NOMO-1 (cell line): ENCODE measurements around the gene KRTAP4-12.
"Not testable (repeated sequence)": the region's sequence is repeated elsewhere in the genome, so short reads cannot be mapped to it uniquely, and the experiment has no call there.

Source experiments
- DNase-seq, 2 experiments: peaks; one replicate each; lab custom pipeline; 2025; ENCODE audit not compliant: unreplicated experiment in 2 of 2; lab: John Stamatoyannopoulos, UW

The KRTAP4-12 gene

GRCh38 chr17:41127371-41127770 is 3.4 kb upstream of the KRTAP4-12 start:
- no peak for DNase-seq

GRCh38 chr17:41126412-41126811 is 2.4 kb upstream of the KRTAP4-12 start:
- no peak for DNase-seq

DNA sequence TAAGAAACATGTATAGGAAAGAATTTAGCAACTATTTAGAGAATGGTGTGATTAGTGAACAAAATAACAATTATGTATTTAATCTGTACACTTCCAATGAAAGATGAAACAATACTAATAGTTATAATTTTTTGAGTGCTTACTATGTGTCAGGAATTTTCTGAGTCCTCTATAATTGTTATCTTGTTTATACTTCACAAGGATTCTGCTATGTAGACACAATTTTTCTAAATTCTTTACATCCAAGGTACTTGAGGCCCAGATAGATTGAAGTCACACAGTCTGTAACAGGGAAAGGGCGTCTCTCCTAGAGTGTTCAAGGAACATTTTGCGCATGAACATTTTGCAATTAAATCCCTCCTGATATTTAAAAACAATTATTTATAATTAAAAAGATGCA is 1.1 kb upstream of the KRTAP4-12 start:
- DNase-seq: no peak

DNA sequence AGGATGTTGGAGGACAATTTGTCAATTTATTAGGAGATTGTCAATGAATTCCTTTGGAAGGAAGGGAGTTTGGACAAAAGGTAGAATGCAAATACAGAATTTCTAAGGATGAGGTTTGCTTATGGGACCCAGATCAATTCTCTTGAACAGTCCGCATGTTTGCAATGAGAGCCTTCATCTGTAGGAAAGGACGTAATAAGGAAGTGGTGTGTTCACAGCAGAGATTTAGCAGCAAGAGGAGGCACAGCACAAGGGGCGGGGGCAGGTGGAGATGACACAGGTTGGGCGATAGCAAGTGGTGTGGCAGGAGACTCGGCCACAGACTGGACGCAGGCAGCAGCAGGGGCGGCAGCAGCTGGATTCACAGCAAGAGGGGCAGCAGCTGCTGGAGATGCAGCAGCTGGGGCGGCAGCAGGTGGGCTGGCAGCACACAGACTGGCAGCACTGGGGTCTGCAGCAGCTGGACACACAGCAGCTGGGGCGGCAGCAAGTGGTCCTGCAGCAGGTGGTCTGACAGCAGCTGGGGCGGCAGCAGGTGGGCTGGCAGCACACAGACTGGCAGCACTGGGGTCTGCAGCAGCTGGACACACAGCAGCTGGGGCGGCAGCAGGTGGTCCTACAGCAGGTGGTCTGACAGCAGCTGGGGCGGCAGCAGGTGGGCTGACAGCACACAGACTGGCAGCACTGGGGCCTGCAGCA is 541 bp downstream of the KRTAP4-12 start:
- not testable (repeated sequence) for DNase-seq

DNA sequence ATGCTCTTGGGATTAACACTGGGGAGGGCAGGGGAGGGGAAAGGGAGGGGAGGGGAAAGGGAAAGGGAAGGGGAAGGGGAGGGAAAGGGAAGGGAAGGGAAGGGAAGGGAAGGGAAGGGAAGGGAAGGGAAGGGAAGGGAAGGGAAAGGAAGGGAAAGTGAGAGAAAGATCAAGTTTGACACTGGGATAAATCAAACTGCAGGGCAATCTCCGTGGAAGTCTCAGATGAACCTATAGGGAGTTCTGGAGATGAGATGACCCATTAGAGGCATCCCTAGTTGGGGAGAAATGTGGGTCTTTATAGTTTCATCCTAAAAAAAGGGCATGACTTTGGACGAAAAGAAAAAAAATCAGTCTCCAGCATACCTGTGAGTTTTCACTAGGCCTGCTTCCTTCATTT is 2.2 kb downstream of the KRTAP4-12 start:
- no peak for DNase-seq

- peak in 1 of 2 experiments; percentile 77 for DNase-seq
These were observed 4.0 kb downstream of the KRTAP4-12 start for GRCh38 chr17:41119696-41120690.

DNA sequence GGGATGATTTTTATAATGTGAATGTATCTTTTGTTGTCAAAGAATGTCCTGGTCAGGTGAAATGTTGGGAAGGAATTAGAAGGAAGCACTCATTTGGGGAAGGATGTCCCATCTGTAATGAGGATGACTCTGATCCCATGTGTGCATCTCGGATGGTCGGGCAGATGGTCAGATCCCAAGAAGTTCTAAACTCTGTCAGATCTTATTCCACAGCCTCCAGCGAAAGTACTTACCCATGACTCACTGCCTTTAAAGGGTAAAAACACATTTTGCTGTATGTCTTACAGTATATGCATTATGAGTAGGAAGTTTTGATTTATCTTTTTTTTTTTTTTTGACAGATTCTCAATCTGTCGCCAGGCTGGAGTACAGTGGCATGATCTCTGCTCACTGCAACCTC is 5.3 kb downstream of the KRTAP4-12 start:
- DNase-seq: no peak

GRCh38 chr17:41117846-41118386 is 6.1 kb downstream of the KRTAP4-12 start, which contains the start of gene KRTAP4-11:
TSS of gene KRTAP4-11 (minus strand) at chr17:41118373. CDS start at chr17:41118315, 58 bp downstream.
- not testable (repeated sequence) for DNase-seq

DNA sequence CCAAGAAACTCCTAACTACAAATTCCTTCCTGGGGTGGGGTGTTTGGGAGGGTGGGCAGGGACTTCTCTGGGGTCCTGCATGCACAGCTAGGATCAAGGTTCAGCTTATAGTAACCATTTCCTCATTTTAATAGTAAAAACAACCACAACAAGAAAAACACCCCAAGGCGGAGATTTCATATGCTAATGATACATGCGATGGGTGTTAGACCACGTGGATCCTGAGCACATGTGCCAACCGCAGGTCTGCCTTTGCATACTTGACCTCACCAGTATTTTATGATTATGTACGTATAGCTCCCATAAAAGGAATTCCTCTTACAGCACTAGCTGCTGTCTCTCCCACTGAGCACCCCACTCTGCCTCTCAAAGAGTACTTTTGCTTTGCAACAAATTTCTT is 7.7 kb downstream of the KRTAP4-12 start:
- peak; percentile 32 to 66 for DNase-seq

DNA sequence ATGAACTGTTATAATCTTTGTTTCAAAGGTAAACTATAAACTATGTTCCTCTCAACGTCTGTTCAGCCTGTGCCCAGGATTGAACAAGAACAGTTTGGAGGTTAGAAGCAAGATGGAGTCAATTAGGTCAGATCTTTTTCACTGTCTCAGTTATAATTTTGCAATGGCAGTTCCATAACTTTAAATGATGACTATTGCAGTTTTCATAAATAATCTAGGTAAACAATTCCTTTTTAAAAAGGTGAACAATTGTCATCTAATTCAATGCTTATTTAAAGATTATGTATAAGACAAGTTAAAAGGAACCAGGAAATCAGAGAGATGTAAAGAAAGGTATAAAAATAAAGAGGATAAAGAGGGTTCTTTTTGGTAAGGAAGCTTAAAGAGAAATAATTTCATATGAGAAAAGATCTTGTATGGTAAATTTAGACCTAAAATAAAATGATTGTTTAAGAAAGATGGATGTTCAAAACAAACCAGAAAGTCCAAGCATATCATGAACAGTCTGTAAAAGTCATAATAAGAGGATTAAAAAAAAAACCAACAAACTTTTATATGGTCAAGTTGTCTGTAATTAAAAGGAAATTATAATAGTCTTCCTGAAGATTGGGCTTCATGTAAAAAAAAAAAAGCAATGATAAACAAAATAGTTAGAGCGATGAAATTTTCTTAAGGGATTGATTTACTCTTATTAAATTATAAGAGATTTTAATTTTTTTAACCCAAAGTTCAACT is 12.7 kb downstream of the KRTAP4-12 start:
- no peak for DNase-seq

- peak in 1 of 2 experiments; percentile 36 for DNase-seq
These were observed 15.1 kb downstream of the KRTAP4-12 start for GRCh38 chr17:41108728-41109386.

- no peak for DNase-seq
These were observed 16.0 kb downstream of the KRTAP4-12 start for GRCh38 chr17:41107941-41108450.

GRCh38 chr17:41105347-41105746 is 18.6 kb downstream of the KRTAP4-12 start, which contains the start of gene KRTAP4-9:
TSS of gene KRTAP4-9 (plus strand) at chr17:41105389. CDS start at chr17:41105389, 0 bp downstream.
- DNase-seq: not testable (repeated sequence)

- DNase-seq: not testable (repeated sequence)
These were observed 19.5 kb downstream of the KRTAP4-12 start for GRCh38 chr17:41104386-41105038.

GRCh38 chr17:41103896-41104295 is 20.1 kb downstream of the KRTAP4-12 start:
- no peak for DNase-seq

- no peak for DNase-seq
These were observed 22.3 kb downstream of the KRTAP4-12 start, which contains the start of gene KRTAP4-16 for GRCh38 chr17:41101586-41102259. TSS of gene KRTAP4-16 (minus strand) at chr17:41102209. CDS start at chr17:41102209, 0 bp downstream.

- not testable (repeated sequence) for DNase-seq
These were observed 24.1 kb downstream of the KRTAP4-12 start for GRCh38 chr17:41099682-41100480.

- DNase-seq: no peak
These were observed 25.5 kb downstream of the KRTAP4-12 start for GRCh38 chr17:41098481-41098880.
